NT2/D1 (cell line): ENCODE data around the gene WFDC5.

Experiments used
- SUZ12 ChIP-seq: IDR thresholded peaks from 2 replicates; pipeline ENCODE4 v1.6.1; 2011; ENCODE audit not compliant: insufficient read length, insufficient read depth; ENCODE audit errors: extremely low read depth
- YY1 ChIP-seq: IDR thresholded peaks from 2 replicates; pipeline ENCODE4 v1.6.1; 2011; ENCODE audit not compliant: insufficient read length, insufficient read depth
- ZNF274 ChIP-seq: IDR thresholded peaks from 2 replicates; pipeline ENCODE4 v1.6.1; 2011; ENCODE audit warnings: mild to moderate bottlenecking, low read depth, low read length

GRCh38 chr20:45087814-45088213, 27.2 kb downstream of the WFDC5 start:
- TF ChIP-seq SUZ12, result no peak
- TF ChIP-seq ZNF274, result no peak
- no peak for TF ChIP-seq YY1
